ENCODE results near the gene PRKX.
"Not testable (repeated sequence)": the region's sequence is repeated elsewhere in the genome, so short reads cannot be mapped to it uniquely, and the experiment has no call there.

- not testable (repeated sequence) for TF ChIP-seq POLR2AphosphoS5 (IDR thresholded peaks at IDR 0.05; ENCODE audit: low read depth, low read length); CTCF (IDR thresholded peaks at IDR 0.05)
These were observed 10.2 kb downstream of the PRKX start for GRCh38 chrX:3703251-3703650.
